ENCODE measurements around the gene RPN2. TPM values are rescaled to one million over a fixed set of nuclear protein-coding genes. Genes with fewer than 3 reads are reported as not detected.

Gene RPN2
- total RNA-seq, 1 experiment from 2014 or later = 220 TPM

DNA sequence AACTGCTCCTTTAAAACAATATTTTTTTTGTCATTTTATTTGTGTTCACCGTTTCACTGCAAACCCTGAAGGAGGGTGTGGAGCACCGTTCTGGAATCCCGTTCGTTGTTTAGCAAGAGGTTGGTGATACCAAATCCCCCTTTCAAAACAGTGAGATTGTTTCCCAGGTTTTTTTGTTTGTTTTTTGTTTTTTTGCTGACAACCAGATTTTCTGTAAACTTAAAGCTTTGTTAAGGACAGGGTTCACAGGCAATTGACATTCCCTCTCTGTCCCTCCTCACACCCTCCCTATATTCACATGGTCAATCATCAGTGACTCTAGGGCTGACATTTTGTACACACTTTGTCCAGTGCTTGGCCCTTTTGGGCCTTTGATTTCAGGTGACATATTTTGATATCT is 21.2 kb downstream of the RPN2 start:
- Histone ChIP-seq H3K79me2 (ENCODE audit: insufficient read depth, low read length) (peaks cover 89% of the 10 kb centered on the region), H3K27ac (ENCODE audit: low read depth, low read length) (no peak overlapping the region), H3K36me3 (ENCODE audit: control insufficient read depth in 1 of 2, insufficient read depth in 2 of 2, low read length in 2 of 2) (peaks cover 44 to 45% of the 10 kb centered on the region in 2 experiments), H3K4me2 (ENCODE audit: low read length) (no peak overlapping the region), H3K4me1 (ENCODE audit: control insufficient read depth in 1 of 2, insufficient read depth in 2 of 2, low read length in 2 of 2) (peaks cover 6 to 7% of the 10 kb centered on the region in 2 experiments; a peak in 3 of 4 replicates), H3K9me3 (ENCODE audit: control insufficient read depth in 1 of 2, insufficient read depth in 1 of 2, low read depth in 1 of 2, low read length in 2 of 2) (no peaks in the 10 kb centered on the region), H3K4me3 (replicated peaks in 1 of 2; ENCODE audit: low read depth in 1 of 2, low read length in 2 of 2) (no peak overlapping the region), H3K9ac (ENCODE audit: low read length) (no peak overlapping the region), H2AFZ (ENCODE audit: low read depth, low read length, poor library complexity, severe bottlenecking) (no peak overlapping the region), H3K9me2 (ENCODE audit: insufficient read depth) (no peaks in the 10 kb centered on the region), H4K20me1 (ENCODE audit: insufficient read depth) (peaks cover under 1% of the 10 kb centered on the region; the same call in 1 of the 2 replicates), H3K27me3 (ENCODE audit: insufficient read depth, low read length) (no peaks in the 10 kb centered on the region)
- BruUV-seq (replicated peaks) = no TSS peak
- ATAC-seq (no peak), DNase-seq (ENCODE audit: low read depth, low spot score) (no peak)
- CTCF ChIA-PET = interaction anchor here (1.5 to 1.9 kb wide), 2 partner anchors 8 to 11 kb away, joined by 3 to 12 read pairs; no protein-coding TSS in a partner anchor
- no peak for TF ChIP-seq CBX3 (IDR thresholded peaks at IDR 0.05; ENCODE audit: low read depth)
- TF ChIP-seq CEBPB (IDR thresholded peaks at IDR 0.05; ENCODE audit: low read depth) = no peak
- TF ChIP-seq, protein P1, sequence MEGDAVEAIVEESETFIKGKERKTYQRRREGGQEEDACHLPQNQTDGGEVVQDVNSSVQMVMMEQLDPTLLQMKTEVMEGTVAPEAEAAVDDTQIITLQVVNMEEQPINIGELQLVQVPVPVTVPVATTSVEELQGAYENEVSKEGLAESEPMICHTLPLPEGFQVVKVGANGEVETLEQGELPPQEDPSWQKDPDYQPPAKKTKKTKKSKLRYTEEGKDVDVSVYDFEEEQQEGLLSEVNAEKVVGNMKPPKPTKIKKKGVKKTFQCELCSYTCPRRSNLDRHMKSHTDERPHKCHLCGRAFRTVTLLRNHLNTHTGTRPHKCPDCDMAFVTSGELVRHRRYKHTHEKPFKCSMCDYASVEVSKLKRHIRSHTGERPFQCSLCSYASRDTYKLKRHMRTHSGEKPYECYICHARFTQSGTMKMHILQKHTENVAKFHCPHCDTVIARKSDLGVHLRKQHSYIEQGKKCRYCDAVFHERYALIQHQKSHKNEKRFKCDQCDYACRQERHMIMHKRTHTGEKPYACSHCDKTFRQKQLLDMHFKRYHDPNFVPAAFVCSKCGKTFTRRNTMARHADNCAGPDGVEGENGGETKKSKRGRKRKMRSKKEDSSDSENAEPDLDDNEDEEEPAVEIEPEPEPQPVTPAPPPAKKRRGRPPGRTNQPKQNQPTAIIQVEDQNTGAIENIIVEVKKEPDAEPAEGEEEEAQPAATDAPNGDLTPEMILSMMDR (IDR thresholded peaks at IDR 0.05 in 2 of 3, conservative IDR thresholded peaks at IDR 0.05 in 1 of 3; ENCODE audit: borderline replicate concordance in 1 of 3, insufficient read depth in 1 of 3, low read depth in 2 of 3, low read length in 2 of 3) = no peak
- TF ChIP-seq POLR2A (IDR thresholded peaks at IDR 0.05; ENCODE audit: borderline replicate concordance, extremely low read depth, insufficient read depth, insufficient read length) = no peak
- no peak for TF ChIP-seq ELF1 (IDR thresholded peaks at IDR 0.05; ENCODE audit: borderline replicate concordance, low read depth)
- TF ChIP-seq EZH2 (IDR thresholded peaks at IDR 0.05) = no peak
- no peak for TF ChIP-seq ZNF274 (IDR thresholded peaks at IDR 0.05; ENCODE audit: low read depth, low read length)
- TF ChIP-seq FOSL1 (IDR thresholded peaks at IDR 0.05; ENCODE audit: low read depth) = no peak
- TF ChIP-seq ATF3 (IDR thresholded peaks at IDR 0.05) = no peak
- no peak for TF ChIP-seq EZH2phosphoT487 (IDR thresholded peaks at IDR 0.05; ENCODE audit: borderline replicate concordance)
- TF ChIP-seq RAD21 (IDR thresholded peaks at IDR 0.05; ENCODE audit: low read depth) = no peak
- no peak for TF ChIP-seq ZBTB33 (IDR thresholded peaks at IDR 0.05; ENCODE audit: extremely low read depth, insufficient replicate concordance, low read length)
- TF ChIP-seq POLR2AphosphoS5 (IDR thresholded peaks at IDR 0.05; ENCODE audit: low read depth, low read length) = no peak
- TF ChIP-seq SRF (IDR thresholded peaks at IDR 0.05; ENCODE audit: low read depth) = no peak
- TF ChIP-seq ZFX (IDR thresholded peaks at IDR 0.05) = no peak
- RAD21 ChIA-PET (ENCODE audit: low non-redundant PET in 1 of 2, low total read pairs in 2 of 2, uncharacterized antibody in 2 of 2, unreplicated experiment in 2 of 2) = no interaction called here
- intact Hi-C loops (cut with micrococcal nuclease) = no loop called here
- POLR2A ChIA-PET = no interaction called here

Measured in HCT116 (cell line).